HG03066 (cell line): ENCODE measurements around the gene MS4A1.
"Not testable (repeated sequence)": the region's sequence is repeated elsewhere in the genome, so short reads cannot be mapped to it uniquely, and the experiment has no call there.

ENCODE experiments used
- ATAC-seq: cut with Tn5 transposase; IDR thresholded peaks from one replicate; pipeline ENCODE4 v1.9.1; 2021; ENCODE audit warnings: low read depth; ENCODE audit not compliant: unreplicated experiment

Gene MS4A1

DNA sequence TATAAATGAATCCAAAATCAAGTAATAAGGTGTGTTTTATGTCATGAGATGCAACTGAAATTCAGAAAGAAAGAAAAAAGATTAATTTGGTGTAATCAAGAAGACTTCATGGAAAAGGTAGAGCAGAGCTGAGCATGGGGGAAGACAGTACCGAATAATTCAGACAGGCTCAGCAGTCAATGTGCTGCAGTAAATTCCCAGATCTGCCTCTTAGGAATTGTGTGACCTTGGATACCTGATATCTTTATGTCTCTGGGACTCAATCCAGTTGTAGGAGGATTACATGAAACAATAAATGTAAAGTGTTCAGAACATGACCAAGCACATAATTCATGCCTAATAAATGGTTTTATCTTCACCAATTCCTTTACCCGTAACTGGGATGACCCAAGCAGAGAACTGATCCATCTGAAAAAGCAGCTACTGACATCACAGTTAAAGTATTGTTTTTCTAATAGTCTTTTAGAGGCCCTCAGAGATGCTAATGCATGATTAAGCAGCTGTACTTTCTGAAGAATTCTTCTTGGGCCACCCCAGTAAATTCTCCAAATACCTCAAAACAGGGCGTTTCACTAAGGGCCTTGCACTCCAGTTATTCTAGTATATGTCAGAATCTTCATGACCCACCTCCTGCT lies 44.7 kb downstream of the MS4A1 start:
- no peak for ATAC-seq

DNA sequence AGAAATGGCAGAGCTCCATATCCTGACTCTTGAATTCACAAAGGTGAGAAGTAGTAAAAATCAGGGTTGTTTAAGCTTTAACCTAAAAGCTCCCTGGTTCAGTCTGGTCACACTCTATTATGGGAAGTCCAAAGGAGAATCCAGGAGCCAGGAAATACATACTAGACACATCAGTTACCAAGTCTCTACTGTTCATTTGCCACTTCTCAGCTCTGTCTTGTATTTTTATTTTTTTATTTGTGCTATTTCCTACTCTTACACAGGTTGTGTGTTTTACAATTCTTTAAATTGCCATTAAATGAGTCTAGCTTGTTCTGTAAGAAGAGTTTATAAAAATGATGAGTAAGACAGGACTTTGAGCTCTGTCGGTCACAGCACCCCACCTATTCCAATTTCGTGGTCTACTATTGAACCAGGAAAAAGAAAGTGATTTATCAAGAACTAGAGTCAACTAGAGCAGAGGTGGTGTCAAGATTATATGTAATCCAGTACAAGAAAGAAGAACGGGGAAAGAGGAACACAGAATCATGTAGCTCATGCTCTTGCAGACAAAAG lies 46.7 kb downstream of the MS4A1 start:
- no peak for ATAC-seq

DNA sequence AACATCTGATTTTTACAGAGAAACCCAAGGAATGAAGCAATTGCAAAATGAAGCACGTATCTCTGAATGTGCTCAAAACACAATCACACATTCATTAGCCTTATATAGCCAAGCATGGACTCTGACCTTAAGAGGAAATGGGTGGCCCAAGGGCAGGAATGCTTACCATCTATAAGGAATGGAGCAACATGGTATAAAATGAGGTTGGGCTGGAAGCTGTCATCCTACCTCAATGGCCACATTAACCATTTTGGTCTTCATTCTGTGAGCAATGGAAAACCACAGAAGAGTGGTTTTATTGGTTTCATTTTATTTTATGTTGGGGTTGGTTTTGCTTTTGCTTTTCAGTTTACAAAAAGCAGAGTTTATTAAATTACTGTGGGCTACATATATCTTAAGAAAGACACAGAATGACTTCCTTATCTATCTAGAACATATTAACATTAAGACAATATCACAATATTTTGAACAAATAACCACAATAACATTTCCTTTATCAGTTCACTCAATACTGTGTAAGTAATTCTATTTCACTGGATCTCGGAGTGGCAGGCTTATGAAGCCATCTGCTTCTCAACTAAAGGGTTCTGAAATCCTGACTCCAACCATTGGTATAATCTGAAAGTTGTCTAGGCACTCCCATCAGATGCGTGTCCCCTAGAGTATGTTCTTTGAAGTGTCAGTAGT lies 48.7 kb downstream of the MS4A1 start:
- ATAC-seq = no peak

- ATAC-seq = not testable (repeated sequence)
These were observed 54.0 kb downstream of the MS4A1 start for GRCh38 chr11:60509609-60510008.

DNA sequence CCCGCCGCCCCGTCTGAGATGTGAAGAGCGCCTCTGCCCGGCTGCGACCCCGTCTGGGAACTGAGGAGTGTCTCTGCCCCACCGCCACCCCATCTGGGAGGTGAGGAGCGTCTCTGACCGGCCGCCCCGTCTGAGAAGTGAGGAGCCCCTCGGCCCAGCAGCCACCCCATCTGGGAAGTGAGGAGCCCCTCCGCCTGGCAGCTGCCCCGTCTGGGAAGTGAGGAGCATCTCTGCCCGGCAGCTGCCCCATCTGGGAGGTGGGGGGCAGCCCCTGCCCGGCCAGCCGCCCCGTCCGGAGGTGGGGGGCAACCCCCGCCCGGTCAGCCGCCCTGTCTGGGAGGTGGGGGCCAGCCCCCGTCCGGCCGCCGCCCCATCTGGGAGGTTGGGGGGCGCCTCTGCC lies 54.6 kb downstream of the MS4A1 start:
- ATAC-seq = not testable (repeated sequence)

GRCh38 chr11:60511393-60511792 lies 55.7 kb downstream of the MS4A1 start:
- ATAC-seq = no peak

DNA sequence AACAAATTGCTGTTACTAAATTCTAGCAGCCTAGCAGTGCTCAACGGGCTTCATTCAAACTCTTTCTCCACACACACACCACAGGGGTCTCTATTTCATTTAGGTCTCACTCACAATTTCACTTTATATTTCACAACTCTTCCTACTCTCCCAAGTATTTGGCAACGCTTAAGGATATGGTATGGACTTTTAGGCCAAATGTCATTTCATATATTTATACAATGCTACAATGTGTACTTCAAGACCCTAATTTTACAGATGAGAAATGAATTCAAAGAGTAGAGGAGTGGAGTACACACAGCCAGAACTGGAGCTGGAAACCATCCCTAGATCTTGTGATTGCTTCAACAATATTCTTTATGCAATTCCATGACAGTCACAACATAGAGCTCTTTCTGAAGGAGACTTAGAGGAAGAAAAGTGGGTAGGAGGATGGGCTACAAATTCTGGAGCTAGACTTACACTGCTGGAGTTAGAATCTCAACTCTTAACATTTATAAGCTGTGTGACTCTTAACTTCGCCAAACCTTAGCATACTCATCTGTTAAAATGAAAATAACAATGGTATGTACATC lies 57.1 kb downstream of the MS4A1 start:
- ATAC-seq = no peak

DNA sequence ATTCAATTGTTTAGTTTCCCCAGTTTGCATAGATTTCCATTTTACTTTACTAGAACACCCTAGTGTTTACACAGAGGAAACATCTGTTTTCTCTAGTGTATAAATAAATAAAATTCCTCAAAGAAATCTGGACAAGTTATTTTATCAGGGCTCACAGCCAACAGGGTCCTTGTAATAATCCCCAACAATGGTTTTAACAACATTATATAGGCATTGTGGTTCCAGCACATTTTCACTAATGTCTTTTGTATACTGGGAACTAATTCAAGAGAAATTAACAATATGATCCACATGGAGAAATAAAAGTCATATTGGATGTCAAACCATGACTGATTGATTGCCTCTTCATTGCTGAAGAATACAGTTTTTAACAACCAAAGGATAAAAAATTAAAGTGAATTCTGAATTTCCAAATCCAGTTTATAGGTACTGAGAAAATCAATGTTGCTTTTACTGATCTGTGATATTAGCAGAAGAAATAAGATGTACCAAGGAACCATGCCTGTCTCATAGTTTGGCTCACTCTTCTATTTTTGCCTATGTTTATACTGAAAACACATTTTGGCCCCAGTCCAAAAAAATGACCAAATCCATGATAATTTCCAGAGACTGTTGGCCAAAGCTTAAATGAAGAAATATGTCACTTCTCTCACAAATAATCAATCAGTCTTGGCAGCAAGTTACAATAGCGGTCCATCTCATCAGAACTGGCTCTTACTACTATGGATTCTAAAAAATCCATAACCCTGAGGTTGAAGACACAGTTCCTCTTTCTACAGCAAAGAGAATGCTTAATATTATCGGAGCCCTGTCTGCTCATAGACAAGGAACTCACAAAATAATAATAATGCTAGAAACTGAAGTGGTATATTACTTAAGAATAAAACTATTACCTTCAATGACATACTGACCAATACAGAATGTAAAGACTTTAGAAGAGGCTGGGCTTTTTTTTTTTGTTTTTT lies 58.1 kb downstream of the MS4A1 start:
- no peak for ATAC-seq

- no peak for ATAC-seq
These were observed 59.7 kb downstream of the MS4A1 start, which contains the start of gene MS4A13 for GRCh38 chr11:60515144-60515855. MS4A13 (plus strand) TSS chr11:60515392; CDS start chr11:60518084, 2,692 bp downstream.
